Nephron (organoid): Measurements from ENCODE around the gene PPP4R4.

Source experiments
- H3K27ac Mint-ChIP-seq, 3 experiments: 2 replicates each; pipeline ENCODE4 v1.8.0; 2020; ENCODE audit warnings: mixed read lengths in 3 of 3, mild to moderate bottlenecking in 2 of 3, moderate library complexity in 1 of 3
- H3K27me3 Mint-ChIP-seq: 2 replicates; pipeline ENCODE4 v1.8.0; 2021; ENCODE audit warnings: low read depth, mild to moderate bottlenecking, moderate library complexity, mixed read lengths
- H3K36me3 Mint-ChIP-seq: 2 replicates; pipeline ENCODE4 v1.8.0; 2020; ENCODE audit warnings: low read depth, mixed read lengths
- H3K4me1 Mint-ChIP-seq: 2 replicates; pipeline ENCODE4 v1.8.0; 2020; ENCODE audit warnings: mixed read lengths
- H3K4me3 Mint-ChIP-seq, 3 experiments: 2 replicates each; pipeline ENCODE4 v1.8.0; 2020; ENCODE audit warnings: mild to moderate bottlenecking in 3 of 3, mixed read lengths in 3 of 3, moderate library complexity in 2 of 3
- H3K9me3 Mint-ChIP-seq: 2 replicates; pipeline ENCODE4 v1.8.0; 2020; ENCODE audit warnings: mixed read lengths
- CTCF ChIP-seq, 3 experiments: fragments of 200-600 bp; sonication (generic); IDR thresholded peaks; one replicate each; pipeline ENCODE4 v1.5.0; 2021; ENCODE audit warnings: antibody characterized with exemption in 3 of 3; ENCODE audit not compliant: unreplicated experiment in 3 of 3

PPP4R4 gene

GRCh38 chr14:94291159-94291905 lies 117.2 kb downstream of the PPP4R4 start:
- no peaks in the 10 kb centered on the region for H3K4me1 Mint-ChIP-seq
- no peak overlapping the region for H3K4me3 Mint-ChIP-seq
- H3K36me3 Mint-ChIP-seq: no peaks in the 10 kb centered on the region
- H3K27ac Mint-ChIP-seq: no peak overlapping the region
- peaks cover 3% of the 10 kb centered on the region for H3K27me3 Mint-ChIP-seq
- H3K9me3 Mint-ChIP-seq: no peaks in the 10 kb centered on the region
- TF ChIP-seq CTCF (IDR thresholded peaks at IDR 0.05; ENCODE audit: unreplicated experiment in 3 of 3): no peak

- Mint-ChIP-seq H3K9me3 (no peaks in the 10 kb centered on the region), H3K4me1 (no peaks in the 10 kb centered on the region), H3K27me3 (peaks cover 3% of the 10 kb centered on the region), H3K4me3 (no peak overlapping the region), H3K36me3 (no peaks in the 10 kb centered on the region), H3K27ac (no peak overlapping the region)
- TF ChIP-seq CTCF (IDR thresholded peaks at IDR 0.05; ENCODE audit: unreplicated experiment in 3 of 3): no peak
These were observed 117.9 kb downstream of the PPP4R4 start for GRCh38 chr14:94291906-94292525.

- no peak for TF ChIP-seq CTCF (IDR thresholded peaks at IDR 0.05; ENCODE audit: unreplicated experiment in 3 of 3)
- no peak overlapping the region for H3K4me3 Mint-ChIP-seq
- H3K27ac Mint-ChIP-seq: no peak overlapping the region
- no peaks in the 10 kb centered on the region for H3K4me1 Mint-ChIP-seq
- no peaks in the 10 kb centered on the region for H3K9me3 Mint-ChIP-seq
- no peaks in the 10 kb centered on the region for H3K36me3 Mint-ChIP-seq
- H3K27me3 Mint-ChIP-seq: peaks cover 3% of the 10 kb centered on the region
These were observed 118.4 kb downstream of the PPP4R4 start for GRCh38 chr14:94292526-94292871.

GRCh38 chr14:94292872-94293577 lies 118.9 kb downstream of the PPP4R4 start, which contains the start of gene SERPINA10:
Gene SERPINA10 (minus strand): TSS chr14:94293268. CDS start chr14:94290593, 2,675 bp downstream.
- H3K4me1 Mint-ChIP-seq: no peaks in the 10 kb centered on the region
- H3K36me3 Mint-ChIP-seq: no peaks in the 10 kb centered on the region
- H3K9me3 Mint-ChIP-seq: no peaks in the 10 kb centered on the region
- peaks cover 3% of the 10 kb centered on the region for H3K27me3 Mint-ChIP-seq
- no peak within 1 kb of the TSS for H3K4me3 Mint-ChIP-seq
- H3K27ac Mint-ChIP-seq: no peak within 1 kb of the TSS
- no peak for TF ChIP-seq CTCF (IDR thresholded peaks at IDR 0.05; ENCODE audit: unreplicated experiment in 3 of 3)

- Mint-ChIP-seq H3K9me3 (no peaks in the 10 kb centered on the region), H3K4me1 (no peaks in the 10 kb centered on the region), H3K27ac (no peak overlapping the region), H3K4me3 (no peak overlapping the region), H3K27me3 (peaks cover 3% of the 10 kb centered on the region), H3K36me3 (no peaks in the 10 kb centered on the region)
- no peak for TF ChIP-seq CTCF (IDR thresholded peaks at IDR 0.05; ENCODE audit: unreplicated experiment in 3 of 3)
These were observed 119.4 kb downstream of the PPP4R4 start for GRCh38 chr14:94293578-94293924.
